Measurements from ENCODE around the gene PI4K2A.

The PI4K2A gene

DNA sequence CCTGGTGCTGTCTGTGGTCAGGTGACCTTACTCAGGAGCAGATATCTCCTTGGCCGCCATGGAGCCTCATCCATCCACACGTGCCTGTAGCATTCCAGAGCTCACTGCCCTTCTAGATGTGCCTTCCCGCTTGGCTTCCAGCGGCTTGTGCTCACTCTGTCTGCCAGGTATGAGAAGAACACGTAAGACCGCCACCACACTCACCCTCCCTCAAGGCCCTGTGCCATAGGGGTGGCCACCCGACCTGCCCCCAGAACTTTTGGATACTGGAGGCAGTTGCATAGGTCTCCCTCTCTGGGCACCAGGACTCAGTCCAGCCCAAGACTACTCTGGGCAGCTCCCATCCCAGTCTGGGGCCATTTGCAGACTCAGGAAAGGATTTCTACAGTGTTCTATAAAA, 77.2 kb downstream of the PI4K2A start:
- H3K4me3 ChIP-seq (ENCODE audit: control insufficient read depth, low read depth, low read length) = no peak overlapping the region
- TF ChIP-seq, protein P1, sequence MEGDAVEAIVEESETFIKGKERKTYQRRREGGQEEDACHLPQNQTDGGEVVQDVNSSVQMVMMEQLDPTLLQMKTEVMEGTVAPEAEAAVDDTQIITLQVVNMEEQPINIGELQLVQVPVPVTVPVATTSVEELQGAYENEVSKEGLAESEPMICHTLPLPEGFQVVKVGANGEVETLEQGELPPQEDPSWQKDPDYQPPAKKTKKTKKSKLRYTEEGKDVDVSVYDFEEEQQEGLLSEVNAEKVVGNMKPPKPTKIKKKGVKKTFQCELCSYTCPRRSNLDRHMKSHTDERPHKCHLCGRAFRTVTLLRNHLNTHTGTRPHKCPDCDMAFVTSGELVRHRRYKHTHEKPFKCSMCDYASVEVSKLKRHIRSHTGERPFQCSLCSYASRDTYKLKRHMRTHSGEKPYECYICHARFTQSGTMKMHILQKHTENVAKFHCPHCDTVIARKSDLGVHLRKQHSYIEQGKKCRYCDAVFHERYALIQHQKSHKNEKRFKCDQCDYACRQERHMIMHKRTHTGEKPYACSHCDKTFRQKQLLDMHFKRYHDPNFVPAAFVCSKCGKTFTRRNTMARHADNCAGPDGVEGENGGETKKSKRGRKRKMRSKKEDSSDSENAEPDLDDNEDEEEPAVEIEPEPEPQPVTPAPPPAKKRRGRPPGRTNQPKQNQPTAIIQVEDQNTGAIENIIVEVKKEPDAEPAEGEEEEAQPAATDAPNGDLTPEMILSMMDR (IDR thresholded peaks at IDR 0.05; ENCODE audit: control insufficient read depth, insufficient read depth, low read depth, low read length, missing control alignments) = no peak
- no peak for DNase-seq (ENCODE audit: low read depth)

DNA sequence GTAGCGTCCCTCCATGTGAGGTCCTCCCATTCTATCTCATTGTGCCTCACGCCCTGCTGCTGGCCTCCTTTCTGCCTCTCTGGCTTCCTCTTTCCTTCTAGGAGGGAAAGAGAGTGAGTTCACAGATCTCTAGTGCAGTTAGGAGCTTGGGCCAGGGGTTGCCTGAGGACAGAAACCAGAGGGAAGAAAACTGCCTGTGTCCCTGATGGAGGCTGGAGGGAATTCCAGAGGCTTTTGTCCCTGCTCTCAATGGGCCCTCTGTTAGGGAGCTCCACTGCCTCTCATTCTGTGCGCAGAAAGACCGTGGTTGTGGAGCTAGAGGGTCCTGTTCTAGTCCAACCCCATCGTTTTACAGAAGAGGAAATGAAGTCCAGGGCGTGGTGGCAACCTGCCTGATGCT, 77.7 kb downstream of the PI4K2A start:
- TF ChIP-seq, protein P1 (IDR thresholded peaks at IDR 0.05; ENCODE audit: control insufficient read depth, insufficient read depth, low read depth, low read length, missing control alignments) = no peak
- no peak overlapping the region for H3K4me3 ChIP-seq (ENCODE audit: control insufficient read depth, low read depth, low read length)

DNA sequence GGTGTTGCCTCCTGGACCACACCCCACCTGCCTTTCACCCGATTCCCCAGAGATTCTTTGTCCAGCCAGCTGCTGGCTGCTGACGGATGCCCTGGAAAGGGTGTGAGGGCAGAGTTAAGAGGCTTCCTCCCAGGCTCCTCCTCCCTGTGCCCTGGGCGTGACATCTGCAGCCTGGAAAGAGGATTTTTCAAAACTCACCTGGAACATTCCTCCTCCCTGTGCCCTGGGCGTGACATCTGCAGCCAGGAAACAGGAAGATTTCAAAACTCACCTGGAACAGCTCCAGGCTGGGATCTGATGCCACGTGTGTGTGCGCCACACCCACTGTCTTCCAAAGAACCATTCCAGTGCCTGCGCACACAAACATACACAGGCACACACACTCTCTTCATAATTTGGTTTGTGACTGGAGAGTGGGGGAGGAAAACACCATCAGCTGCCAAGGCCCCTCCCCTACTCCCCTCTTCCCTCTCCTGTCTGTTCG, 78.2 kb downstream of the PI4K2A start:
- TF ChIP-seq, protein P1 (IDR thresholded peaks at IDR 0.05; ENCODE audit: control insufficient read depth, insufficient read depth, low read depth, low read length, missing control alignments) = no peak
- no peak overlapping the region for H3K4me3 ChIP-seq (ENCODE audit: control insufficient read depth, low read depth, low read length)
- DNase-seq (ENCODE audit: low read depth) = no peak

More for the DNA sequence above, 77.7 kb downstream of the PI4K2A start:
- DNase-seq (ENCODE audit: low read depth) = no peak

DNA sequence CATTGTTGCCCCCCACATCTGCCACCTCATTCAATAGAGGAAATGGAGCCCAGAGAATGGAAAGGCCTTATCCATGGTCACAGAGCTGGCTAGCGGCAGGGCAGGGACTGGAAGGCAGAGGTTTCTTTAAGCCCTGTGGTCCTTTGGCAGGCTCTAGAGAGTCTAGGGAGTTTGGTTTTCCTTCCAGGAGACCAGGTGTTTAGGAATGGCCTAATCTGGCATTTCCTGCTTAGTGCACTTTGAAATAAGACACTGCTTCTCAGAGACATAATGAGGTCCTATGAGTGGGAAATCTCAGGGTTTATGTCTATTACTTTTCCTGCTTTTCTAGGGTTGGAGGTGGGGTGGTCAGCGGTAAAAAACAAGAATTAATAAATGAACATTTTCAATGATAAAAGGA, 79.1 kb downstream of the PI4K2A start:
- DNase-seq (ENCODE audit: low read depth) = no peak
- TF ChIP-seq, protein P1 (IDR thresholded peaks at IDR 0.05; ENCODE audit: control insufficient read depth, insufficient read depth, low read depth, low read length, missing control alignments) = no peak
- no peak overlapping the region for H3K4me3 ChIP-seq (ENCODE audit: control insufficient read depth, low read depth, low read length)

DNA sequence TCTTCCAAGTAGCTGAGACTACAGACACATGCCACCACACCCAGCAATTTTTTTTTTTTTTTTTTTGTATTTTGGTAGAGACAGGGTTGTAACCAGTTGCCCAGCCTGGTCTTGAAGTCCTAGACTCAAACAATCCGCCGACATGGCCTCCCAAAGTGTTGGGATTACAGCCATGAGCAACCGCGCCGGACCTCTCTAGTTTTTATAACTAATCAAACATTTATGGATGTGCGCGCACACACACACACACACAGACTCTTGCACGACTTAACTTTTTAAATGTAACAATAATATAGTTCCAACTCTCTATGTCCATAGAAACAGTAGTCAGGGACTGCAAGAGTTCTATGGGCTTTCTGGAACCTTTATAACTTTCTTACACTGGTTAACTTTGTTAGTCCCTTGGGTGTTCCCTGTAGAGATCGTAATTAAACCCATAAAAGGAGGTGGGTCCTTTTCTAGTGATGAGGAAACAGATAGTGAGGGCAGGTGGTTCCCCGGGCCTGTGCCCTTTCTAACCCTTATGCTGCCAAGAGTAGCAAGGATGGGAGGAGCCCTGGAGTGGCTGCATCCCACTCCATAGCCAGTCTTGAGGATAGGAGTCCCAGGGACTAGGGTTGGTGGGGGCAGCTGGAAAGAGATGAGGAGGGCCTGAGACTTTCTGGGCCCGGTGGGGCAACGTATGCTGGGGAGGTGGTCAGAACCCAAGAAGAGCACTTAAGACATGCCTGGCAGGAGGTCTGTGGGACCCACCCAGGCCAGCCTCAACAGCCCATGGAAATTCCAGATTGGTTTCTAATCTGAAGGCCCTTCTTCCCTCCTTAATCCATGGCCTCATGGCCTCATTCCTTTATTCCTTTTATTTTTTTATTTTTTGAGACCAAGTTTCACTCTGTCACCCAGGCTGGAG, 81.7 kb downstream of the PI4K2A start:
- DNase-seq (ENCODE audit: low read depth) = no peak
- H3K4me3 ChIP-seq (ENCODE audit: control insufficient read depth, low read depth, low read length) = no peak overlapping the region
- TF ChIP-seq, protein P1 (IDR thresholded peaks at IDR 0.05; ENCODE audit: control insufficient read depth, insufficient read depth, low read depth, low read length, missing control alignments) = no peak

DNA sequence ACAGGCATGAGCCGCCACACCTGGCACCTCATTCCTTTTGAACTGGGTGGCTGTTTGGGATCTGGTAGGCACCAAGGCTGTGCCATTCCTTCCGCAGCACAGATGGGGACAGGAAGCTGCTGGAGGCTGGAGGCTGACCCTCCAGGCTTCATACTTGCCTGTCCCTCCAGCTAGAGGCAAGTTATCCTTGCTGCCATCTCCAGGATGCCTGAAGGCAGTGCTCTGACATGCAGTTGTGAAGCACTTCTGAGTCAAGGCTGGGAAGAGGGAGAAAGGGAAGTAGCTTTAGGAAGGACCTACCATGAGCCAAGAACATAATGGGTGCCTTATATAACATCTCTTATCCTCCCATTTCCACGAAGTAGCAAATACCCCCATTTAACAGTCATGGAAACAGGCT, 82.5 kb downstream of the PI4K2A start:
- TF ChIP-seq, protein P1 (IDR thresholded peaks at IDR 0.05; ENCODE audit: control insufficient read depth, insufficient read depth, low read depth, low read length, missing control alignments) = no peak
- no peak overlapping the region for H3K4me3 ChIP-seq (ENCODE audit: control insufficient read depth, low read depth, low read length)
- DNase-seq (ENCODE audit: low read depth) = no peak
